ENCODE data around the gene SUPT3H. TPM values are rescaled to one million over a fixed set of nuclear protein-coding genes. Genes with fewer than 3 reads are reported as not detected.
A peak's percentile ranks its signal among the peaks of the same experiment; 100 is the strongest.

The SUPT3H gene
- total RNA-seq, 1 donor from 2014 or later, result 9.9 TPM

GRCh38 chr6:45420083-45420908 lies 42.6 kb upstream of the SUPT3H start:
- no peaks in the 10 kb centered on the region for H3K36me3 ChIP-seq (ENCODE audit: control insufficient read depth in 3 of 3, insufficient read depth in 3 of 3, low read length in 3 of 3)
- no peak overlapping the region for H3K27ac ChIP-seq (ENCODE audit: low read depth, low read length)
- peaks cover 25 to 34% (median 31%) of the 10 kb centered on the region in 3 donors for H3K4me1 ChIP-seq (ENCODE audit: control insufficient read depth in 3 of 3, insufficient read depth in 3 of 3, low read length in 3 of 3)
- peaks cover 51 to 56% (median 56%) of the 10 kb centered on the region in 3 donors for H3K27me3 ChIP-seq (ENCODE audit: control insufficient read depth in 3 of 3, insufficient read depth in 3 of 3, low read length in 3 of 3)
- H3K9ac ChIP-seq (ENCODE audit: low read depth in 1 of 3, low read length in 3 of 3), result no peak overlapping the region
- H3K4me3 ChIP-seq (ENCODE audit: low read length in 3 of 3), result peak overlapping the region; percentile 29 to 60 (median 43)
- no peaks in the 10 kb centered on the region for H3K9me3 ChIP-seq (ENCODE audit: control insufficient read depth in 3 of 3, low read length in 3 of 3)

GRCh38 chr6:45419571-45420082 lies 41.9 kb upstream of the SUPT3H start:
- peak overlapping the region in 1 of 3 donors; percentile 19 for H3K9ac ChIP-seq (ENCODE audit: low read depth in 1 of 3, low read length in 3 of 3)
- peak overlapping the region; percentile 29 to 54 (median 43) for H3K4me3 ChIP-seq (ENCODE audit: low read length in 3 of 3)
- H3K36me3 ChIP-seq (ENCODE audit: control insufficient read depth in 3 of 3, insufficient read depth in 3 of 3, low read length in 3 of 3), result no peaks in the 10 kb centered on the region
- no peaks in the 10 kb centered on the region for H3K9me3 ChIP-seq (ENCODE audit: control insufficient read depth in 3 of 3, low read length in 3 of 3)
- no peak overlapping the region for H3K27ac ChIP-seq (ENCODE audit: low read depth, low read length)
- peaks cover 51 to 59% (median 58%) of the 10 kb centered on the region in 3 donors for H3K27me3 ChIP-seq (ENCODE audit: control insufficient read depth in 3 of 3, insufficient read depth in 3 of 3, low read length in 3 of 3)
- peaks cover 25 to 34% (median 31%) of the 10 kb centered on the region in 3 donors for H3K4me1 ChIP-seq (ENCODE audit: control insufficient read depth in 3 of 3, insufficient read depth in 3 of 3, low read length in 3 of 3)

GRCh38 chr6:45417436-45417835 lies 39.7 kb upstream of the SUPT3H start:
- Histone ChIP-seq H3K27ac (ENCODE audit: low read depth, low read length) (no peak overlapping the region), H3K27me3 (ENCODE audit: control insufficient read depth in 3 of 3, insufficient read depth in 3 of 3, low read length in 3 of 3) (peaks cover 40 to 43% (median 41%) of the 10 kb centered on the region in 3 donors), H3K9ac (ENCODE audit: low read depth in 1 of 3, low read length in 3 of 3) (no peak overlapping the region), H3K4me3 (ENCODE audit: low read length in 3 of 3) (no peak overlapping the region), H3K4me1 (ENCODE audit: control insufficient read depth in 3 of 3, insufficient read depth in 3 of 3, low read length in 3 of 3) (peaks cover 16 to 25% (median 24%) of the 10 kb centered on the region in 3 donors), H3K36me3 (ENCODE audit: control insufficient read depth in 3 of 3, insufficient read depth in 3 of 3, low read length in 3 of 3) (no peaks in the 10 kb centered on the region), H3K9me3 (ENCODE audit: control insufficient read depth in 3 of 3, low read length in 3 of 3) (no peaks in the 10 kb centered on the region)

- no peaks in the 10 kb centered on the region for H3K36me3 ChIP-seq (ENCODE audit: control insufficient read depth in 3 of 3, insufficient read depth in 3 of 3, low read length in 3 of 3)
- no peak overlapping the region for H3K9ac ChIP-seq (ENCODE audit: low read depth in 1 of 3, low read length in 3 of 3)
- no peak overlapping the region for H3K4me3 ChIP-seq (ENCODE audit: low read length in 3 of 3)
- peaks cover 11 to 23% (median 20%) of the 10 kb centered on the region in 3 donors for H3K4me1 ChIP-seq (ENCODE audit: control insufficient read depth in 3 of 3, insufficient read depth in 3 of 3, low read length in 3 of 3)
- no peaks in the 10 kb centered on the region for H3K9me3 ChIP-seq (ENCODE audit: control insufficient read depth in 3 of 3, low read length in 3 of 3)
- H3K27ac ChIP-seq (ENCODE audit: low read depth, low read length), result no peak overlapping the region
- peaks cover 36 to 43% (median 36%) of the 10 kb centered on the region in 3 donors for H3K27me3 ChIP-seq (ENCODE audit: control insufficient read depth in 3 of 3, insufficient read depth in 3 of 3, low read length in 3 of 3)
Measured at GRCh38 chr6:45416700-45417099, 39.0 kb upstream of the SUPT3H start.

- Histone ChIP-seq H3K4me1 (ENCODE audit: control insufficient read depth in 3 of 3, insufficient read depth in 3 of 3, low read length in 3 of 3) (peaks cover 6 to 17% (median 16%) of the 10 kb centered on the region in 3 donors), H3K36me3 (ENCODE audit: control insufficient read depth in 3 of 3, insufficient read depth in 3 of 3, low read length in 3 of 3) (no peaks in the 10 kb centered on the region), H3K9ac (ENCODE audit: low read depth in 1 of 3, low read length in 3 of 3) (no peak overlapping the region), H3K27me3 (ENCODE audit: control insufficient read depth in 3 of 3, insufficient read depth in 3 of 3, low read length in 3 of 3) (peaks cover 31 to 36% (median 31%) of the 10 kb centered on the region in 3 donors), H3K4me3 (ENCODE audit: low read length in 3 of 3) (no peak overlapping the region), H3K9me3 (ENCODE audit: control insufficient read depth in 3 of 3, low read length in 3 of 3) (no peaks in the 10 kb centered on the region), H3K27ac (ENCODE audit: low read depth, low read length) (no peak overlapping the region)
Measured at GRCh38 chr6:45415788-45416518, 38.2 kb upstream of the SUPT3H start.

- H3K4me1 ChIP-seq (ENCODE audit: control insufficient read depth in 3 of 3, insufficient read depth in 3 of 3, low read length in 3 of 3), result peaks cover 2 to 11% (median 10%) of the 10 kb centered on the region in 3 donors
- H3K27ac ChIP-seq (ENCODE audit: low read depth, low read length), result no peak overlapping the region
- no peak overlapping the region for H3K9ac ChIP-seq (ENCODE audit: low read depth in 1 of 3, low read length in 3 of 3)
- H3K4me3 ChIP-seq (ENCODE audit: low read length in 3 of 3), result no peak overlapping the region
- H3K27me3 ChIP-seq (ENCODE audit: control insufficient read depth in 3 of 3, insufficient read depth in 3 of 3, low read length in 3 of 3), result peaks cover 25 to 29% (median 25%) of the 10 kb centered on the region in 3 donors
- H3K9me3 ChIP-seq (ENCODE audit: control insufficient read depth in 3 of 3, low read length in 3 of 3), result no peaks in the 10 kb centered on the region
- H3K36me3 ChIP-seq (ENCODE audit: control insufficient read depth in 3 of 3, insufficient read depth in 3 of 3, low read length in 3 of 3), result no peaks in the 10 kb centered on the region
Measured at GRCh38 chr6:45415315-45415714, 37.6 kb upstream of the SUPT3H start.

- peaks cover 6 to 15% (median 10%) of the 10 kb centered on the region in 3 donors for H3K27me3 ChIP-seq (ENCODE audit: control insufficient read depth in 3 of 3, insufficient read depth in 3 of 3, low read length in 3 of 3)
- no peak overlapping the region for H3K4me3 ChIP-seq (ENCODE audit: low read length in 3 of 3)
- H3K36me3 ChIP-seq (ENCODE audit: control insufficient read depth in 3 of 3, insufficient read depth in 3 of 3, low read length in 3 of 3), result no peaks in the 10 kb centered on the region
- no peak overlapping the region for H3K9ac ChIP-seq (ENCODE audit: low read depth in 1 of 3, low read length in 3 of 3)
- H3K4me1 ChIP-seq (ENCODE audit: control insufficient read depth in 3 of 3, insufficient read depth in 3 of 3, low read length in 3 of 3), result no peaks in the 10 kb centered on the region
- no peaks in the 10 kb centered on the region for H3K9me3 ChIP-seq (ENCODE audit: control insufficient read depth in 3 of 3, low read length in 3 of 3)
- H3K27ac ChIP-seq (ENCODE audit: low read depth, low read length), result no peak overlapping the region
Measured at GRCh38 chr6:45411959-45412358, 34.2 kb upstream of the SUPT3H start.

GRCh38 chr6:45400021-45400420 lies 22.3 kb upstream of the SUPT3H start:
- no peaks in the 10 kb centered on the region for H3K27me3 ChIP-seq (ENCODE audit: control insufficient read depth in 3 of 3, insufficient read depth in 3 of 3, low read length in 3 of 3)
- H3K4me1 ChIP-seq (ENCODE audit: control insufficient read depth in 3 of 3, insufficient read depth in 3 of 3, low read length in 3 of 3), result no peaks in the 10 kb centered on the region
- no peaks in the 10 kb centered on the region for H3K9me3 ChIP-seq (ENCODE audit: control insufficient read depth in 3 of 3, low read length in 3 of 3)
- no peak overlapping the region for H3K9ac ChIP-seq (ENCODE audit: low read depth in 1 of 3, low read length in 3 of 3)
- no peaks in the 10 kb centered on the region for H3K36me3 ChIP-seq (ENCODE audit: control insufficient read depth in 3 of 3, insufficient read depth in 3 of 3, low read length in 3 of 3)
- no peak overlapping the region for H3K4me3 ChIP-seq (ENCODE audit: low read length in 3 of 3)
- no peak overlapping the region for H3K27ac ChIP-seq (ENCODE audit: low read depth, low read length)

GRCh38 chr6:45398075-45398813 lies 20.5 kb upstream of the SUPT3H start:
- no peak overlapping the region for H3K9ac ChIP-seq (ENCODE audit: low read depth in 1 of 3, low read length in 3 of 3)
- H3K36me3 ChIP-seq (ENCODE audit: control insufficient read depth in 3 of 3, insufficient read depth in 3 of 3, low read length in 3 of 3), result no peaks in the 10 kb centered on the region
- H3K4me3 ChIP-seq (ENCODE audit: low read length in 3 of 3), result no peak overlapping the region
- no peaks in the 10 kb centered on the region for H3K9me3 ChIP-seq (ENCODE audit: control insufficient read depth in 3 of 3, low read length in 3 of 3)
- no peak overlapping the region for H3K27ac ChIP-seq (ENCODE audit: low read depth, low read length)
- no peaks in the 10 kb centered on the region for H3K27me3 ChIP-seq (ENCODE audit: control insufficient read depth in 3 of 3, insufficient read depth in 3 of 3, low read length in 3 of 3)
- no peaks in the 10 kb centered on the region for H3K4me1 ChIP-seq (ENCODE audit: control insufficient read depth in 3 of 3, insufficient read depth in 3 of 3, low read length in 3 of 3)

All from skeletal muscle tissue (tissue), 4 donors.